ENCODE data around the gene NAT14. TPM values are rescaled to one million over a fixed set of nuclear protein-coding genes. Genes with fewer than 3 reads are reported as not detected.

The NAT14 gene
- total and polyA plus RNA-seq, 2 of the 8 experiments (the other 6 are each of a cell fraction or from before 2014, with no cell fraction given) = 47.1 to 71.2 TPM

GRCh38 chr19:55482967-55483705, 1.9 kb upstream of the NAT14 start:
- FAIRE-seq (no peak), DNase-seq (ENCODE audit: low read depth in 1 of 2, low spot score in 2 of 2) (no peak)
- Histone ChIP-seq H3K36me3 (ENCODE audit: control insufficient read depth in 2 of 4, insufficient read depth in 4 of 4, low read length in 3 of 4) (peaks cover 0 to 10% (median 0%) of the 10 kb centered on the region in 4 experiments; a peak in 2 of 8 replicates), H4K20me1 (replicated peaks in 1 of 2; ENCODE audit: control insufficient read depth in 1 of 2, insufficient read depth in 2 of 2, low read length in 2 of 2) (peaks cover 0 to 6% of the 10 kb centered on the region in 2 experiments), H2BK120ac (replicated peaks; ENCODE audit: low read depth, low read length) (no peak overlapping the region), H2AK5ac (ENCODE audit: low read depth, low read length) (no peak overlapping the region; the same call in 1 of the 2 replicates), H3K18ac (ENCODE audit: extremely low read depth, low read length) (no peak overlapping the region), H2AFZ (ENCODE audit: low read length) (no peak overlapping the region), H3K14ac (ENCODE audit: insufficient read length) (no peak overlapping the region), H3K27ac (ENCODE audit: low read depth, low read length) (no peak overlapping the region), H4K5ac (ENCODE audit: insufficient read length, low read depth, low read length) (no peak overlapping the region), H4K8ac (ENCODE audit: extremely low read depth, insufficient read depth, low read length) (no peak overlapping the region), H3K9me3 (ENCODE audit: insufficient read depth in 2 of 2, low read depth in 1 of 2, low read length in 1 of 2) (no peaks in the 10 kb centered on the region), H3K9ac (replicated peaks in 1 of 4; ENCODE audit: extremely low read depth in 1 of 4, low read depth in 3 of 4, low read length in 3 of 4) (no peak overlapping the region), H4K91ac (replicated peaks; ENCODE audit: insufficient read length, low read length) (no peak overlapping the region), H3K4ac (replicated peaks; ENCODE audit: insufficient read length, low read depth, low read length) (no peak overlapping the region), H3K4me1 (replicated peaks in 1 of 4; ENCODE audit: control insufficient read depth in 3 of 4, insufficient read depth in 4 of 4, low read length in 3 of 4) (peaks cover 0 to 37% (median 26%) of the 10 kb centered on the region in 4 experiments; a peak in 6 of 7 replicates), H3K79me2 (ENCODE audit: control insufficient read depth in 1 of 2, insufficient read depth in 2 of 2, low read length in 2 of 2) (peaks cover 0 to 17% of the 10 kb centered on the region in 2 experiments; a peak in 2 of 4 replicates), H3K23ac (ENCODE audit: insufficient read length) (no peak overlapping the region), H2BK15ac (ENCODE audit: low read length) (no peak overlapping the region), H2BK20ac (ENCODE audit: low read length) (peak overlapping the region; percentile 48; the same call in 1 of the 2 replicates), H3K56ac (replicated peaks; ENCODE audit: insufficient read length, low read depth, low read length) (no peak overlapping the region), H3K4me2 (ENCODE audit: insufficient read depth in 1 of 2, low read depth in 2 of 2, low read length in 2 of 2) (no peak overlapping the region), H2BK12ac (ENCODE audit: low read depth, low read length) (no peak overlapping the region), H3K27me3 (replicated peaks in 1 of 4; ENCODE audit: control insufficient read depth in 3 of 4, extremely low read depth in 1 of 4, insufficient read depth in 3 of 4, low read length in 3 of 4) (no peaks in the 10 kb centered on the region), H3K79me1 (ENCODE audit: low read depth, low read length) (peaks cover 9% of the 10 kb centered on the region), H3K23me2 (ENCODE audit: low read depth, low read length) (peaks cover 8% of the 10 kb centered on the region; the same call in 1 of the 2 replicates), H2BK5ac (ENCODE audit: low read depth, low read length) (no peak overlapping the region), H3K4me3 (ENCODE audit: extremely low read depth in 1 of 4, insufficient read depth in 2 of 4, low read depth in 3 of 4, low read length in 4 of 4) (no peak overlapping the region)
- ChIA-PET CTCF (ENCODE audit: partially characterized antibody) (interaction anchor here (0.6 to 3.9 kb wide), 9 partner anchors 10 to 150 kb away, joined by 3 to 21 read pairs (median 5); partner anchors contain the start of gene ZNF865), POLR2A (ENCODE audit: partially characterized antibody) (interaction anchor here (0.7 to 6.8 kb wide), 7 partner anchors 9 to 111 kb away, joined by 3 to 50 read pairs (median 8); no protein-coding TSS in a partner anchor)
- WGBS, 2 experiments (ENCODE audit: extremely low coverage in 1 of 2, insufficient coverage in 1 of 2, insufficient read length in 1 of 2, insufficient replicate concordance in 2 of 2, low coverage in 1 of 2, low lambda C conversion rate in 2 of 2, missing lambda C conversion rate in 1 of 2) = 91% methylated on average over 25 of the region's 47 CpGs; no CpG with 5 or more reads in 1 of the 2 experiments
- TF ChIP-seq YY1 (IDR thresholded peaks at IDR 0.05; ENCODE audit: low read depth, low read length) = no peak
- no peak for TF ChIP-seq KDM1A (IDR thresholded peaks at IDR 0.05; ENCODE audit: borderline replicate concordance, low read length)
- no peak for TF ChIP-seq BACH1 (IDR thresholded peaks at IDR 0.05; ENCODE audit: low read length)
- TF ChIP-seq HDAC6 (IDR thresholded peaks at IDR 0.05; ENCODE audit: low read depth, low read length) = no peak
- no peak for TF ChIP-seq CHD2 (IDR thresholded peaks at IDR 0.05; ENCODE audit: low read length)
- TF ChIP-seq, protein P1, sequence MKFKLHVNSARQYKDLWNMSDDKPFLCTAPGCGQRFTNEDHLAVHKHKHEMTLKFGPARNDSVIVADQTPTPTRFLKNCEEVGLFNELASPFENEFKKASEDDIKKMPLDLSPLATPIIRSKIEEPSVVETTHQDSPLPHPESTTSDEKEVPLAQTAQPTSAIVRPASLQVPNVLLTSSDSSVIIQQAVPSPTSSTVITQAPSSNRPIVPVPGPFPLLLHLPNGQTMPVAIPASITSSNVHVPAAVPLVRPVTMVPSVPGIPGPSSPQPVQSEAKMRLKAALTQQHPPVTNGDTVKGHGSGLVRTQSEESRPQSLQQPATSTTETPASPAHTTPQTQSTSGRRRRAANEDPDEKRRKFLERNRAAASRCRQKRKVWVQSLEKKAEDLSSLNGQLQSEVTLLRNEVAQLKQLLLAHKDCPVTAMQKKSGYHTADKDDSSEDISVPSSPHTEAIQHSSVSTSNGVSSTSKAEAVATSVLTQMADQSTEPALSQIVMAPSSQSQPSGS (IDR thresholded peaks at IDR 0.05; ENCODE audit: low read length) = no peak
- TF ChIP-seq FOSL1 (IDR thresholded peaks at IDR 0.05; ENCODE audit: insufficient read depth, low read depth, low read length) = no peak
- no peak for TF ChIP-seq GTF2F1 (IDR thresholded peaks at IDR 0.05; ENCODE audit: borderline replicate concordance, low read depth, low read length)
- TF ChIP-seq RXRA (IDR thresholded peaks at IDR 0.05; ENCODE audit: insufficient read depth, low read depth, low read length) = no peak
- TF ChIP-seq MAFK (IDR thresholded peaks at IDR 0.05; ENCODE audit: low read depth, low read length) = no peak
- TF ChIP-seq PHF8 (conservative IDR thresholded peaks at IDR 0.05; ENCODE audit: low read depth, low read length) = no peak
